ENCODE measurements around the gene LYRM4. TPM values are rescaled to one million over a fixed set of nuclear protein-coding genes. Genes with fewer than 3 reads are reported as not detected.

LYRM4 gene
- total RNA-seq, 6 experiments from 2014 or later = 5.7 to 11.5 (median 8.5) TPM

- Histone ChIP-seq H3K4me1 (peaks cover 0 to 4% (median 0%) of the 10 kb centered on the region in 4 donors), H3K36me3 (no peaks in the 10 kb centered on the region), H3K9me3 (no peaks in the 10 kb centered on the region), H3K27ac (no peak overlapping the region), H3K4me3 (no peak overlapping the region), H3K27me3 (no peaks in the 10 kb centered on the region)
- intact Hi-C loops (cut with DNase I) = no loop called here
- TF ChIP-seq CTCF (IDR thresholded peaks at IDR 0.05) = no peak
- no peak for TF ChIP-seq POLR2A (IDR thresholded peaks at IDR 0.05)
- 97% methylated on average over 9 of the region's 11 CpGs for WGBS (ENCODE audit: insufficient coverage, low coverage, low lambda C conversion rate, missing lambda C conversion rate)
- DNase-seq = no peak
- ATAC-seq = no peak
Measured at GRCh38 chr6:5192135-5192794, 68.5 kb downstream of the LYRM4 start.

- no peak for DNase-seq
- TF ChIP-seq POLR2A (IDR thresholded peaks at IDR 0.05) (no peak), CTCF (IDR thresholded peaks at IDR 0.05) (no peak)
- ATAC-seq = no peak
- Histone ChIP-seq H3K4me1 (peaks cover 0 to 4% (median 0%) of the 10 kb centered on the region in 4 donors), H3K36me3 (no peaks in the 10 kb centered on the region), H3K27me3 (no peaks in the 10 kb centered on the region), H3K27ac (no peak overlapping the region), H3K9me3 (no peaks in the 10 kb centered on the region), H3K4me3 (no peak overlapping the region)
- intact Hi-C loops (cut with DNase I) = no loop called here
- 89% methylated on average over 2 of the region's 3 CpGs for WGBS (ENCODE audit: insufficient coverage, low coverage, low lambda C conversion rate, missing lambda C conversion rate)
Measured at GRCh38 chr6:5191722-5192121, 69.0 kb downstream of the LYRM4 start.

- DNase-seq (no peak), ATAC-seq (no peak)
- WGBS (ENCODE audit: insufficient coverage, low coverage, low lambda C conversion rate, missing lambda C conversion rate) = 87% methylated on average over 6 of the region's 6 CpGs
- Histone ChIP-seq H3K4me1 (peaks cover 0 to 4% (median 0%) of the 10 kb centered on the region in 4 donors), H3K36me3 (no peaks in the 10 kb centered on the region), H3K27me3 (no peaks in the 10 kb centered on the region), H3K27ac (no peak overlapping the region), H3K9me3 (no peaks in the 10 kb centered on the region), H3K4me3 (no peak overlapping the region)
- TF ChIP-seq CTCF (IDR thresholded peaks at IDR 0.05) (no peak), POLR2A (IDR thresholded peaks at IDR 0.05) (no peak)
- intact Hi-C loops (cut with DNase I) = no loop called here
Measured at GRCh38 chr6:5191222-5191621, 69.5 kb downstream of the LYRM4 start.

- Histone ChIP-seq H3K4me1 (peaks cover 0 to 4% (median 0%) of the 10 kb centered on the region in 4 donors), H3K27me3 (no peaks in the 10 kb centered on the region), H3K4me3 (no peak overlapping the region), H3K27ac (no peak overlapping the region), H3K36me3 (no peaks in the 10 kb centered on the region), H3K9me3 (no peaks in the 10 kb centered on the region)
- peak in 3 of 4 donors; percentile 37 to 91 (median 43) for ATAC-seq
- DNase-seq = no peak
- WGBS (ENCODE audit: insufficient coverage, low coverage, low lambda C conversion rate, missing lambda C conversion rate) = 34% methylated on average over 3 of the region's 3 CpGs
- intact Hi-C loops (cut with DNase I) = no loop called here
- TF ChIP-seq POLR2A (IDR thresholded peaks at IDR 0.05) (no peak), CTCF (IDR thresholded peaks at IDR 0.05) (no peak)
Measured at GRCh38 chr6:5190507-5190906, 70.2 kb downstream of the LYRM4 start.

Measured in right lobe of liver (tissue), 6 donors.